Activated CD4-positive, alpha-beta T cell treated with anti-CD3 and anti-CD28 coated beads for 24 hours (primary cell): ENCODE results near the gene FHOD3.
"Not testable (repeated sequence)": the region's sequence is repeated elsewhere in the genome, so short reads cannot be mapped to it uniquely, and the experiment has no call there.

Experiments used
- DNase-seq, 2 donors: peaks; one replicate each; pipeline ENCODE4 v3.0.0-alpha.2; 2020; ENCODE audit warnings: low read depth in 2 of 2

FHOD3 gene

DNA sequence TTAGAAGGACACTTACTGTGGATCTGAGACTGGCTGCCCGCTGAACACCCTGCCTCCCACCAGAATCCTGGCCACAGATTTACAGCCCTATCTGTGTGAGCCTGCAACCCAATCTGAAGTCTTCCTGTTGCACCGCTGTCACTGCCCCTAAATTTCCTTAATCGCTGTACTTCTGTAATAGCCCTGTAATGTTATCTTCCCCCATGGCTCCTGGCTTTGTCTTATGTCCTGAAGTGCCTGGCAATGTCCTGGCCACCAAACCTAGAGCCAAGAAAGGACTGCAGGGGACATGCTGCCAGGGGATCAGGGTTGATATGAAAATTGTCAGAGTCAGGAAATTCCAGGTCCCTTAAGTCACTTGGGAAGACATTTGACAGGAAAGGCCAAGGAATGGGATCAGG lies 52.7 kb downstream of the FHOD3 start:
- DNase-seq: no peak

DNA sequence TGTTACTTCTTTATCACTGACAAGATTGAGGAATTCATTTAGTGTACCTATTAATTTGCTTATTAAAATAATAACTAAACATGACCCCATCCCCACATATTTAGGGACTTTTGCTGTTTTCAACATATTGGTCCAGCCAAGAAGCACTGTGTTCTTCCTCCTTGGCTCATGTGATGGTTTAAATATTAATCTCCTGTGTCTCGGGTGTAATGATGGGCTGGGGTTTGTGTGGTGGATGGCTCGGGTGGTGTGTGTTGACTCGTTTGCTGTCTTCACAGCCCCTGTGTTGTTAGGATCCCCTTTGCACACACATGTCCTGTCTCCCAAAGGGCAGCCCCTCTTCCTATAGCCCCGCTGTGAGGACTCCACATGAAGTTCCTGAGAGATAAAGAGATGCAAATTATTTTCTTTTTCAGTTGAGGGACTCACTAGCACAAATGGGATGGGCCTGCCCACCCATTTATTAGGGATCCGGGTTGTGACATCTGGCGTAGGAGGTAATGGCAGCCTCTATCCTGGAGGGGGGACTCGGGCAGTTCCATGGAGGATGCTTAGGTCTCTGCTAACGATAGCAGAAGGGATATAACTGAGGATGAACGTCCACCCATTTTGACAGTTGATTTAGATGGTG lies 53.4 kb downstream of the FHOD3 start:
- no peak for DNase-seq

- DNase-seq: no peak
These were observed 54.9 kb downstream of the FHOD3 start for GRCh38 chr18:36352384-36352783.

DNA sequence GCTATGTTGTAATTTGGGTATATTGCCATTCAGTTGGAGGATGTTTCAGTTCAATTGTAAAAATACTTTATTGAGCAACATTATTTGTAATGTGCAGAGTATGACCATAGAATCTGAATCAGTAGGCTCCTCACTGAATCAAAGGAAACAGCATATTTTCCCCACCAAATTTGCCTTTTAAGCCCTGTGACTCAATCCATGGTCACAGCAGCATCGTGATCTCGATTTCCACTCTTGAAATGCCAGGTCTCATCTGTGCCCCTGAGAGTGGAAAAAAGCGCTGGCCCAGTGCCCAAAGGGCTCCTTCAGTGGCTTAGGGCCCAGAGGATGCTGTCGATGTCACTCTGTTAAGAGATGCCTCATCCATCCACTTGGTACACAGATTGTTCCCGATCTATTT lies 57.5 kb downstream of the FHOD3 start:
- no peak for DNase-seq

DNA sequence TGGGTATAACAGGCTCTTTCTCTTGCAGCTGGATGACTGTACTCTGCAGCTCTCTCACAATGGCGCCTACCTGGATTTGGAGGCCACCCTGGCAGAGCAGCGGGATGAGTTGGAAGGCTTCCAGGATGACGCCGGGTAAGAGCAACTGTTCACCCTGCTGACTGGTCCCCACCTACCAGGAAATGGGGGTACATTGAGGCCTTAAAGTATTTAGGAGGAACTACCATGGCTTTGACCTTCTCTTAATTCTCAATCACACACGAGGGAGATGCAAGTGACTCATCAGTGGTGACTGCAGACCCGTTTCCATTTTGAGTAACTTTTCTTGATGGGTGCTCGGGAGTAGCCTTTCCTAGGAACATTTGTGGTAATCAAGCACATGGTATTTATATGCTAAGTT lies 58.0 kb downstream of the FHOD3 start:
- DNase-seq: no peak

- DNase-seq: not testable (repeated sequence)
These were observed 59.2 kb downstream of the FHOD3 start for GRCh38 chr18:36356741-36357140.

DNA sequence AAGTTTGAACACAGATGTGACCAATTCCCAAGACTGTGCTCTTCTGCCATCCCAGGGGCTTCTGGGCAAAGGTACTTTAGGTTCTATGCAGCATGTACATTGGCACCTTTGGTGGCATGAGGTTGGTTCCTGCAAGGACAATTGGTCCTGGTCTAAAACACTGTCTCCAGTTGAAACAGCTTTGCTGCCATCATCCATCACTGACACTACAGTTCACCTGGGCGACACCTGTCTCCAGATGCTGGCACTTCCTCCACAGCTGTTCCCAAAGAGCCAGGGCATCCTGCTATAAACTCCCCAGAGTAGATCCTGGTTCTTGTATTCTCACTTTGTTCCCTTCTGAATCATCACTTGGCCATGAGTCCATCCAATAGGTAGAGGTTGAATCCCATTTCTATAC lies 60.6 kb downstream of the FHOD3 start:
- no peak for DNase-seq

DNA sequence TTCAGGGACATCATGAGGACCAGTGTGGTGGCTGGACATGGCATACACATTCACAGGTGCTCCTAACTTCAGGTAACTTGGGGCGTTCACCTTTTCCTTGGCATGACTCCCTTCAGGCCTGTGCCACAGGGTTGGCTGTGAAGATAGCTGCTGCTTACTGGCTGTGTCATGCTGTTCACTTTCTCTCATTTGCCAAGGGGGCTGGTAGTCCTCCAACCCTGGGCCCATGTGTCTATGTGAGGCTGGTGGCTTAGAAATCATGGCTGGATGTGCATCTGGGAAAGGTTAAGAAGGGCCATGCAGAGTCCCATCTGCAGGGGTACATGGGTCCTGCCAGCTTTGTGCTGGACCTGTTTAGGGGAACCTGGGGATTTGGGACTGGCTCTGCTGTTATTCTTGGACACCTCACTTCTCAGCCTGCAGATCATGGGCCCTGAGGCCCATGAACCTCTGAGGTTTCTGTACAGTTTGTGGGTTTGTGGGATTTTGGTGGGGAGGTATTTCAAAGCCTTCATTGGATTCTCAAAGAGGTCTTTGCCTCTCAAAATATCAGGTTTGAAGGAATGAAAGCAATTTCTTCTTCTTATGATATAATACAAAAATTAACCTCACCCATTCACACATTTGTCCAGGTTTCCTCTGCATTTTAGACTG lies 62.9 kb downstream of the FHOD3 start:
- DNase-seq: no peak

DNA sequence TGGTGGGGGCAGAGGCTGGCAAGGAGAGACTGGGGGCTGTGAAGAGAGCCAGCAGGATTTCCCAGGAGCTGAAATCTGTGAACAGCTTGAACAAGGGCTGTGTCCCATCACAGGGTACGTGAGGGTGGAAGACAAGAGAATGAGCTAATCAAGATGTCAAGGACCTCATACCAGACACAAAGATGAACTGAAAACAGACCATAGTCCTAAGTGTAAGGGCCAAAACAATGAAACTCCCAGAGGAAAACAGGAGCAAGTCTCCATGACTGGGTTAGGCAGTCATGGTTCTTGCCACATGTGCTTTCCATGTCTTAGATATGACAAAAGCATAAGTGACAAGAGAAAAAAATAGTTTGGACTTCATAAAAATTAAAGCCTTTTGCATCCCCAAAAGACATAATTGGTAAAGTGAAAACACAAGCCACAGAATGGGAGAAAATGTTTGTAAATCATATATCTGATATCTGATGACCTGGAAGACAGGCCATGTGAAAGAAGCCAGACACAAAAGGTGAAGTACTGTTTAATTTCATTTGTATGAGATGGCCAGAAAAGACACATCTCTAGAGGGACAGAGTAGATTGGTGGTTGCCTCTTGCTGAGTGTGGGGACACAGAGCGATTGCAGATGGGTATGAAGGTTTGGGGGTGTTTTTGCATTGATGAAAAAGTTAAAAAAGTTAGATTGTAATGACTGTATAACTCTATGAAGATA lies 67.6 kb downstream of the FHOD3 start:
- no peak for DNase-seq

GRCh38 chr18:36365836-36366775 lies 68.6 kb downstream of the FHOD3 start:
- DNase-seq: no peak

DNA sequence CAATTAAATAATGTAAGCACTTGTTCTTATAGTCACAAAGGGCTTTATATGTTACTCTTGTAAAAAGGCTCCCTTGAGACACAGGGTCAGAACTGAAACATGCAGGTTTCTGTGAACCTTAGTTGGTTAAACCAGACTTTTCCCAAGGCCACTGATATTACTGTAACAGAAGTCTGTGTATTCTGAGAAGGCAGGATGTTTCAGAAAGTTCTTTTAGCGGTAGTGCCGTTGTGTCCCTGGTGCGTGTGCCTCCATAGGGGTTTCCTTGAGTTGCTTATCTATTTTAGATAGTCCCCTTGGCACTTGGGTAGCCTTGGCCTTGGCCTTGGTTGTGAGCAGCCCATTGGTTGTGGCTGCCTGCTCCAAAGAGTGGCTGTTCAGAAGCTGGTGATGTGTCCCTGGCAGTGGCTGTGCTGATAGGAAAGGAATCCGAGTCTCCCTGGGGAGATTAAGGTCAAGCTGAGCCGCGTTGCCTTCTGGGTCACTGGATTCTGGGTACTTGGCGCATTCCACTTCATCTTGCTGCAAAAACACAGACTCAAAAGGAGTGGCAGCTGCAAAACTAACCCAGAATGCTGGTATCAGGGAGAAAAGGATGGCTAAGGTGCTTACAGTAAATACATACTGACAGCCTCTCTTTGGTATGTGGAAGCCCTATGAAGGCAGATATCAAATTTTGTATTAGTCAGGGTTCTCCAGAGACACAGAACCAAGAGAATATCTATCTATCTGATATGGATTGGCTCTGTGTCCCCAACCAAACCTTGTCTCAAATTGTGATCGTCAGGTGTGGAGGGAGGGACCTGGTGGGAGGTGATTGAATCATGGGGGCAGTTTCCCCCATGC lies 69.7 kb downstream of the FHOD3 start:
- DNase-seq: no peak

- no peak for DNase-seq
These were observed 71.4 kb downstream of the FHOD3 start for GRCh38 chr18:36368889-36369288.

DNA sequence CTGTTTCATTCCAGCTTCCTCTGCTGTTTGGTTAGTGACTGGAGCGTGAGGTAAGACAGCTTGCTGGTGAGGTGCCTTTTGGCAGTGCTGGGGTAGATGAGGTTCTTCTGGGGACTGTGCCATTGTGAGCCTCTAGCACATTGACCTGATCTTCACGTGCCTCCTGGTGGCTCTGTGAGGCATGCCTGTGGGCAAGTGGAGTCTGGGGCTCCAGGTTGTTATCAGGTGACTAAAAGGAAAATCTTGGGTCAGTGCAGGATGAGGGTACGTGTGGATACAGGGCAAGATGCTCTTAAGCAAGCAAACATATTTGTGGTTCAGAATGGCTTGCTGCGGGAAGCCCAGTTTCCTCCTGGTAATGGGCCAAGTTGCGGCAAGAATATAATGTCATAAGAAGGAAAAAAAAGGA lies 75.4 kb downstream of the FHOD3 start:
- no peak for DNase-seq

GRCh38 chr18:36374262-36374661 lies 76.7 kb downstream of the FHOD3 start:
- DNase-seq: no peak

DNA sequence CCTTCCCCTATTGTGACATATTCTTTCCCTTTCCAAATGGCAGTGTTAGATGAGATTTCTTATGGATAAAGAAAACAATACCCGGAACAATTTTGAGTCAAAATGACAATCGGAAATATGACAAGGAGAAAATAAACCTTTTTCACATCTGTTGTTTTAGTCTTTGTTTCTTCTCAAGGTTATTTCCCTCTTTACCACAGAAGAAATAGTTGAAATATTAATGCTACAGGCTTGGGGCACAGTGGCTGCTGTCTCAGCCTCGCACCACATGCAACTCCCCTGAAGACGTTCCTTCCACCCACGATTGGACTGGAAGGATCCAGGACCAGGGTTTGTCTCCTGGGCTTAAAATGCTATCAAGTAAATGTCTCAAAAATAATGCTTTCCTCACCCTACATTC lies 77.6 kb downstream of the FHOD3 start:
- DNase-seq: no peak

DNA sequence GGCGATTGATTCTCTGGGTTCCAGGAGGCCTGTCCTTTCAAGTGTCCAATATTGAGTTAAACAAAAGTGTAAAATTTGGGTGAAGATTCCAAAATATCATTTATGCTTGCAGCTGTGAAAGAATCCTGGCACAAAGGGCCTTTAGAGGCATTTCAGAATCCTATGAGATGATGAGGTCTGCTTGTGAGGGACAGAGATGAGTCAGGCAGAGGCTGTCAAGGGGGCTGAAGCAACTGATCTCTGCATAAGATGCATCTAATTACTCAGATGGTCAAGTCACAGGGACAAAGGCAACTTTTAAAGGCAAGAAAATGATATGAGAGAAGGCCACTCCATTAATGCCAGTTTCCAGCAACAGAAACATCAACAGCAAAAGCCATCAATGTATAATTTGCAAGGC lies 78.8 kb downstream of the FHOD3 start:
- DNase-seq: no peak

- DNase-seq: no peak
These were observed 80.1 kb downstream of the FHOD3 start for GRCh38 chr18:36377626-36378025.

DNA sequence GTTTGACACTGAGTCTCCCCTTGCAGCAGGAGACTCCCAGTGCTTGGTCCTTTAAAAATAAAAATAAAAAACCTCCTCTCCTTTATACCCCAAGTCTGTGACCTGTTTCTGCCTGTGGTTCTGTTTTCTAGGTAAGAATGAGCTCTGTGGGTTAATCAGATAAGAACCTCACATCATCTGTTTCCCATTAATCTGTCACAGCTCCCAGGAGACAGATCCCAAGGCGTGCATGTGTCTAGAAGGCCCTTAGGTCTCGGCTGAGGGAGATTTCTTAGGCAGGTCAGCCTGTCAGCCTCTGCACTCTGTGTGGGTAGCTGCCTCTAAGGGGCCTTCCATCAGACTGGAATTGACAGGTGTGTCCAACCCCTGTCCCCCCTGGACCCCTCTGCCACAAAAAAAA lies 80.7 kb downstream of the FHOD3 start:
- no peak for DNase-seq

GRCh38 chr18:36379435-36379984 lies 82.0 kb downstream of the FHOD3 start:
- no peak for DNase-seq

- no peak for DNase-seq
These were observed 82.8 kb downstream of the FHOD3 start for GRCh38 chr18:36380173-36380827.
